IMR-90 (cell line): Measurements from ENCODE around the gene GTF3C1. TPM values are rescaled to one million over a fixed set of nuclear protein-coding genes. Genes with fewer than 3 reads are reported as not detected.

Source experiments
- ATAC-seq: fragments of 200-7000 bp; cut with Tn5 transposase; 2 replicates; pipeline ENCODE4 v1.9.1; 2020; ENCODE audit warnings: low read depth, mild to moderate bottlenecking, moderate library complexity
- BruUV-seq: library from RNA; stranded (reverse); fragments of 400-500 nt; replicated peaks from 2 replicates; lab custom pipeline; 2021; lab: Mats Ljungman, UMichigan
- CTCF ChIA-PET: fragments of 300-600 bp; formaldehyde crosslinking; extraction: SDS; loops from one replicate; lab custom pipeline; 2021; ENCODE audit warnings: antibody characterized with exemption; lab: Yijun Ruan, JAX
- POLR2A ChIA-PET: fragments of 300-600 bp; sonication (Branson Sonifier 250); formaldehyde crosslinking; loops from one replicate; lab custom pipeline; 2022; ENCODE audit warnings: antibody characterized with exemption; ENCODE audit not compliant: unreplicated experiment; lab: Charles Lee
- DNase-seq: peaks from one replicate; pipeline ENCODE4 v3.0.0; 2013
- H2AFZ ChIP-seq: replicated peaks from 2 replicates; pipeline ENCODE3; 2013; ENCODE audit warnings: low read length, mild to moderate bottlenecking; ENCODE audit not compliant: poor library complexity
- H2AK5ac ChIP-seq: 2 replicates; pipeline ENCODE4 v1.6.1; 2013; ENCODE audit warnings: low read depth, low read length, inconsistent platforms
- H2AK9ac ChIP-seq: replicated peaks from 2 replicates; pipeline ENCODE3; 2013; ENCODE audit warnings: mild to moderate bottlenecking, low read depth, low read length, moderate library complexity; ENCODE audit not compliant: poor library complexity
- H2BK120ac ChIP-seq: 2 replicates; pipeline ENCODE4 v1.6.1; 2013; ENCODE audit warnings: low read depth, low read length, inconsistent platforms
- H2BK15ac ChIP-seq: 3 replicates; pipeline ENCODE4 v1.6.1; 2013; ENCODE audit warnings: low read depth, low read length, inconsistent platforms
- H2BK20ac ChIP-seq: 2 replicates; pipeline ENCODE4 v1.6.1; 2013; ENCODE audit warnings: low read depth, mild to moderate bottlenecking, inconsistent platforms, low read length, moderate library complexity
- H2BK5ac ChIP-seq: 2 replicates; pipeline ENCODE4 v1.6.1; 2013; ENCODE audit warnings: mild to moderate bottlenecking, low read depth, low read length, inconsistent platforms; ENCODE audit not compliant: poor library complexity, severe bottlenecking
- H3K14ac ChIP-seq: replicated peaks from 2 replicates; pipeline ENCODE4 v1.6.1; 2013; ENCODE audit warnings: low read depth, low read length, inconsistent platforms
- H3K18ac ChIP-seq: 2 replicates; pipeline ENCODE4 v1.6.1; 2013; ENCODE audit warnings: low read depth, low read length, control low read depth
- H3K23ac ChIP-seq: 2 replicates; pipeline ENCODE4 v1.6.1; 2013; ENCODE audit warnings: low read depth, low read length, inconsistent platforms
- H3K27ac ChIP-seq: 2 replicates; pipeline ENCODE4 v1.5.1; 2013; ENCODE audit warnings: mild to moderate bottlenecking, control low read depth, low read length; ENCODE audit not compliant: insufficient read depth
- H3K27me3 ChIP-seq: 2 replicates; pipeline ENCODE4 v1.6.1; 2013; ENCODE audit warnings: low read length; ENCODE audit not compliant: control insufficient read depth, insufficient read depth
- H3K36me3 ChIP-seq: 2 replicates; pipeline ENCODE4 v1.6.1; 2013; ENCODE audit warnings: low read length, mixed read lengths; ENCODE audit not compliant: control insufficient read depth, insufficient read depth
- H3K4ac ChIP-seq: 2 replicates; pipeline ENCODE4 v1.6.1; 2013; ENCODE audit warnings: low read depth, low read length, inconsistent platforms
- H3K4me1 ChIP-seq: 2 replicates; pipeline ENCODE4 v1.6.1; 2013; ENCODE audit warnings: low read length, mixed read lengths; ENCODE audit not compliant: control insufficient read depth, insufficient read depth
- H3K4me2 ChIP-seq: 2 replicates; pipeline ENCODE4 v1.6.1; 2013; ENCODE audit warnings: low read depth, mild to moderate bottlenecking, control low read depth, low read length, moderate library complexity
- H3K4me3 ChIP-seq: 2 replicates; pipeline ENCODE4 v1.5.1; 2013; ENCODE audit warnings: low read depth, mild to moderate bottlenecking, control low read depth, low read length, moderate library complexity; ENCODE audit not compliant: insufficient read depth
- H3K56ac ChIP-seq: 2 replicates; pipeline ENCODE4 v1.6.1; 2013; ENCODE audit warnings: low read length, inconsistent platforms; ENCODE audit not compliant: insufficient read depth; ENCODE audit errors: extremely low read depth
- H3K79me1 ChIP-seq, 2 experiments: 2 replicates each; pipeline ENCODE4 v1.6.1; 2013; ENCODE audit warnings: low read length in 2 of 2, inconsistent platforms in 1 of 2, low read depth in 1 of 2
- H3K9ac ChIP-seq: 2 replicates; pipeline ENCODE4 v1.6.1; 2013; ENCODE audit warnings: low read depth, low read length, control low read depth
- H3K9me1 ChIP-seq: 2 replicates; pipeline ENCODE4 v1.6.1; 2013; ENCODE audit warnings: low read length, inconsistent platforms; ENCODE audit not compliant: insufficient read depth
- H3K9me3 ChIP-seq: 2 replicates; pipeline ENCODE4 v1.6.1; 2013; ENCODE audit warnings: low read length; ENCODE audit not compliant: control insufficient read depth, insufficient read depth
- H4K20me1 ChIP-seq: 2 replicates; pipeline ENCODE4 v1.6.1; 2013; ENCODE audit warnings: low read length, inconsistent platforms; ENCODE audit not compliant: insufficient read depth
- H4K5ac ChIP-seq: 2 replicates; pipeline ENCODE4 v1.6.1; 2013; ENCODE audit warnings: mild to moderate bottlenecking, low read depth, low read length, control low read depth
- H4K8ac ChIP-seq, 2 experiments: 2 replicates each; pipeline ENCODE4 v1.6.1; 2013; ENCODE audit warnings: low read depth in 2 of 2, low read length in 2 of 2, control low read depth in 1 of 2, inconsistent platforms in 1 of 2
- H4K91ac ChIP-seq: 2 replicates; pipeline ENCODE4 v1.6.1; 2013; ENCODE audit warnings: low read depth, low read length, inconsistent platforms; ENCODE audit not compliant: insufficient read depth
- CEBPB ChIP-seq: IDR thresholded peaks from 2 replicates; pipeline ENCODE4 v1.6.1; 2012; ENCODE audit warnings: low read depth, low read length, improper control_type of control experiment
- WGBS, 2 experiments: methylation state at CpG; one replicate each; pipeline versions ENCODE4 v1.1.5 to v1.1.7; 2013; ENCODE audit warnings: missing lambda C conversion rate in 2 of 2; ENCODE audit not compliant: insufficient read length in 1 of 2; ENCODE audit errors: extremely low coverage in 2 of 2; 5-methylcytosine and 5-hydroxymethylcytosine counted together
- dilution Hi-C: fragments of 300-500 bp; cut with HindIII; formaldehyde crosslinking; loops from one replicate; pipeline ENCODE4 v1.14.3; 2018; ENCODE audit warnings: low sequenced_read_pairs; ENCODE audit not compliant: unreplicated experiment
- in situ Hi-C: fragments of 300-500 bp; cut with MboI; formaldehyde crosslinking; loops from 3 replicates; pipeline ENCODE4 v1.14.3; 2019; ENCODE audit warnings: low sequenced_read_pairs, inconsistent platforms, mixed read lengths
- intact Hi-C: fragments of 100-400 bp; cut with micrococcal nuclease; formaldehyde crosslinking; loops from 2 replicates; pipeline ENCODE4 v1.10.0; 2022
- polyA plus RNA-seq, 3 experiments: library from polyadenylated mRNA; depleted of rRNA; stranded (reverse); fragments of >200 nt; gene quantifications; 2 replicates each; pipeline ENCODE4 v1.2.3, GENCODE V29; 2012; ENCODE audit warnings: low replicate concordance in 1 of 3
- total RNA-seq: library from RNA; depleted of rRNA; stranded (reverse); fragments of >200 nt; gene quantifications from 2 replicates; pipeline ENCODE4 v1.2.3, GENCODE V29; 2012
- TF ChIP-seq, protein P1 (sequence below): conservative IDR thresholded peaks from 2 replicates; pipeline ENCODE4 v1.5.1; 2012; ENCODE audit warnings: mild to moderate bottlenecking, low read depth, low read length, improper control_type of control experiment

Gene GTF3C1
- total and polyA plus RNA-seq, 2 of the 4 experiments (the other 2 are of a cell fraction), result 50.8 to 68.1 TPM

DNA sequence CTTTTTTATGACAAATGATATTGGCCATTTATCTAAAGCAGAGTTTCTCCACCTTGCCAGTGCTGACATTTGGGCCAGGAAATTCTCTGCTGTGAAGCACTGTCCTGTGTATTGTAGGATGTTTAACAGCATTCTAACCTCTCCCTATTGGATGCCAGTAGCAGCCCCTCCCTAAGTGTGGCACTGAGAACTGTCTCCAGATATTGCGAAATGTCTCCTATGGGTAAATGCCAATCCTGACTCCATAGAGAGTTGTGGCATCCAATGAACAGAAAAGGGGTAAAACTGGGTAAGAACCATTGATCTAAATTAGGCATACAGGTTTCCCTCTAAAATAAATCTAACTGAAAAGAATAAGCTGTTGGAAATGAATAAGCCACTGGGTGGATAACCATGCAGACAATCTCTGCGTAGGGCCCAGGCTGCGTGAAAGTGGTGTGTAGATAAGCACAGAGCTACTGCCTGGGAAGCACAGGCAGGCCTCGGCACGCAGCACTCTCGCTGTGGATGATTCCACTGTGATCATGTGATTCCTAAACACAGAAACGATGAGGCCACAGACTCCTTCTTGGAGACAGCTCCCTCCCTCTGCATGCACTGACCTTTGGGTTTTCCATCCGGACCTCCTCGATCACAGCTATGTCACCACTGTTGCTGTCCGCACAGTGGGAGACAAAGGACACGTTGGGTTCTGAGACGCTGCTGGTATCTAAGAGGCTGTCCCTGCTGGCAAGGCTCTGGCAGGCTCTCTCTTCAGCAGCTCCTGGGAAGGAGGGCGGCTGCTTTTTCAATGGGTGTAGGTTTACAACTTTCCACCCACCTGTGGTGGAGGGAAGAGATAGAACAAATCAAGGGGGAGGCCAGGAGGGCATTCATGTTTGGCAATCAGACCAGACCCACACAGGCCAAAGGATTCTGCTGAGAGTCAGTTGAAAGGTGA is 44.1 kb downstream of the GTF3C1 start:
- H2BK5ac ChIP-seq, result no peak overlapping the region
- no peak overlapping the region for H3K23ac ChIP-seq
- H3K18ac ChIP-seq, result no peak overlapping the region
- H3K4me3 ChIP-seq, result no peak overlapping the region
- H4K91ac ChIP-seq, result no peak overlapping the region
- H3K27ac ChIP-seq, result no peak overlapping the region
- no peak overlapping the region for H3K9ac ChIP-seq
- ChIA-PET CTCF (no interaction called here), POLR2A (no interaction called here)
- H4K5ac ChIP-seq, result no peak overlapping the region
- no peak overlapping the region for H2AK5ac ChIP-seq
- H2BK120ac ChIP-seq, result no peak overlapping the region
- H4K20me1 ChIP-seq, result no peaks in the 10 kb centered on the region
- H3K9me3 ChIP-seq, result no peaks in the 10 kb centered on the region
- H2AK9ac ChIP-seq, result no peak overlapping the region
- DNase-seq, result no peak
- no peak overlapping the region for H3K14ac ChIP-seq
- no peak overlapping the region for H3K4me2 ChIP-seq
- no peak overlapping the region for H2BK15ac ChIP-seq
- intact Hi-C loops (no loop called here), dilution Hi-C loops (no loop called here), in situ Hi-C loops (no loop called here)
- TF ChIP-seq, protein P1, sequence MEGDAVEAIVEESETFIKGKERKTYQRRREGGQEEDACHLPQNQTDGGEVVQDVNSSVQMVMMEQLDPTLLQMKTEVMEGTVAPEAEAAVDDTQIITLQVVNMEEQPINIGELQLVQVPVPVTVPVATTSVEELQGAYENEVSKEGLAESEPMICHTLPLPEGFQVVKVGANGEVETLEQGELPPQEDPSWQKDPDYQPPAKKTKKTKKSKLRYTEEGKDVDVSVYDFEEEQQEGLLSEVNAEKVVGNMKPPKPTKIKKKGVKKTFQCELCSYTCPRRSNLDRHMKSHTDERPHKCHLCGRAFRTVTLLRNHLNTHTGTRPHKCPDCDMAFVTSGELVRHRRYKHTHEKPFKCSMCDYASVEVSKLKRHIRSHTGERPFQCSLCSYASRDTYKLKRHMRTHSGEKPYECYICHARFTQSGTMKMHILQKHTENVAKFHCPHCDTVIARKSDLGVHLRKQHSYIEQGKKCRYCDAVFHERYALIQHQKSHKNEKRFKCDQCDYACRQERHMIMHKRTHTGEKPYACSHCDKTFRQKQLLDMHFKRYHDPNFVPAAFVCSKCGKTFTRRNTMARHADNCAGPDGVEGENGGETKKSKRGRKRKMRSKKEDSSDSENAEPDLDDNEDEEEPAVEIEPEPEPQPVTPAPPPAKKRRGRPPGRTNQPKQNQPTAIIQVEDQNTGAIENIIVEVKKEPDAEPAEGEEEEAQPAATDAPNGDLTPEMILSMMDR, result no peak
- peak; percentile 92 for TF ChIP-seq CEBPB
- no peak overlapping the region for H2BK20ac ChIP-seq
- H4K8ac ChIP-seq, result no peak overlapping the region
- H3K36me3 ChIP-seq, result peaks cover 81% of the 10 kb centered on the region
- H2AFZ ChIP-seq, result no peak overlapping the region
- H3K9me1 ChIP-seq, result peaks cover 5% of the 10 kb centered on the region; the same call in 1 of the 2 replicates
- no TSS peak for BruUV-seq
- H3K27me3 ChIP-seq, result no peaks in the 10 kb centered on the region
- H3K56ac ChIP-seq, result no peak overlapping the region
- no peak overlapping the region for H3K4ac ChIP-seq
- 88% methylated on average over 6 of the region's 13 CpGs; no CpG with 5 or more reads in 1 of the 2 experiments for WGBS, 2 experiments
- H3K4me1 ChIP-seq, result no peaks in the 10 kb centered on the region
- ATAC-seq, result no peak; the same call in 1 of the 2 replicates
- H3K79me1 ChIP-seq, result peaks cover 0 to 3% of the 10 kb centered on the region in 2 experiments; a peak in 1 of 4 replicates
